Measurements from ENCODE around the gene SV2B. TPM values are rescaled to one million over a fixed set of nuclear protein-coding genes. Genes with fewer than 3 reads are reported as not detected.

Gene SV2B
- total and polyA plus RNA-seq, 9 of the 15 experiments (the other 6 are each of a cell fraction or from before 2014, with no cell fraction given), result 0.01 to 0.25 (median 0.11) TPM

DNA sequence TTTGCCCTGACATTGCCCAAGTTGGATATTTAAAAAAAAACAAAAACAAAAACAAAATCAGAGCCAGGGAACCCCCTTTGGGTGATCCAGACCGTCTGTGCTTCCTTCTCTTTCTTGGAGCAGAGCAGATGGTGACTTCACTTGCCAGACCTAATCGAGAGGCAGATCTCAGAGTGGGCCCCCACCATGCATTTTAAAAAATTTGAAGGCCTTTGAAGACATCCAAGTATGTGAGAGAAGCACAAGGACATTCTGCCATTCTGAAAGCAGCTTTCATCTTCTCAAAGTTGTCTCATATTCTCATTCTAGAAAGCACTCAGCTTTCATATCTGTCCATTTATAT lies 93.3 kb downstream of the SV2B start (continued):
- no peak for TF ChIP-seq GATA2 (CRISPR knock-in tag; IDR thresholded peaks at IDR 0.05)

DNA sequence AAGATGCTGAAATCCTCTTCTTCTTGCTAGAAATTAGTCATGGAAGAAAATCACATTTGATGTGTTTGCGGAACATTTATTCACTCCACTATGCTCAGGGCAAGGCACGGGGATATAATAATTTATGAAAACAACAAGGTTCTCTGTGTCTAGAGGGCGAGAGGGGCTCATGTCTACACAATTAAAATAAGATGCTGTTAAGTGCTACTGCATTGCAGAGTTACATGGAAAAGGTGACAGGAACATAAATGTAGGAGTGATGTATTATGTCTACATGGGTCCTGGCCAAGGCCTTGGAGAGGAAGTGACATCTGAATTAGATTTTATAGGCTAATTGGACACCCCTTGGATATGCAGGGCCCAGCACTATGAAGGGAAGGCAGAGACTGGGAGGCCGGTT lies 96.1 kb downstream of the SV2B start:
- ChIA-PET CTCF (ENCODE audit: low intra/inter-chr PET ratio) (no interaction called here), POLR2A (no interaction called here)
- Histone ChIP-seq H3K4me2 (ENCODE audit: insufficient read depth, low read length) (no peak overlapping the region), H3K9ac (ENCODE audit: insufficient read depth in 1 of 2, low read depth in 2 of 2, low read length in 2 of 2) (no peak overlapping the region), H3K9me3 (replicated peaks; ENCODE audit: control insufficient read depth, insufficient read depth, low read depth, low read length) (no peaks in the 10 kb centered on the region), H3K27me3 (ENCODE audit: control insufficient read depth in 2 of 2, insufficient read depth in 2 of 2, low read length in 2 of 2) (peaks cover 0 to 34% of the 10 kb centered on the region in 2 experiments; a peak in 2 of 5 replicates), H3K9me1 (ENCODE audit: control insufficient read depth, insufficient read depth, low read length) (no peaks in the 10 kb centered on the region), H3K27ac (ENCODE audit: extremely low read depth, low read depth, low read length) (no peak overlapping the region), H3K4me1 (replicated peaks in 1 of 2; ENCODE audit: control insufficient read depth in 2 of 2, insufficient read depth in 2 of 2, low read length in 2 of 2) (no peaks in the 10 kb centered on the region), H4K20me1 (replicated peaks; ENCODE audit: control insufficient read depth, insufficient read depth, low read length) (no peaks in the 10 kb centered on the region), H3K79me2 (ENCODE audit: control insufficient read depth, insufficient read depth, low read length) (no peaks in the 10 kb centered on the region), H2AFZ (ENCODE audit: low read depth, low read length) (no peak overlapping the region), H3K36me3 (ENCODE audit: control insufficient read depth, insufficient read depth, low read length) (no peaks in the 10 kb centered on the region), H3K4me3 (no peak overlapping the region)
- WGBS (ENCODE audit: insufficient coverage, low coverage, missing lambda C conversion rate), result 9% methylated on average over 4 of the region's 4 CpGs
- intact Hi-C loops (cut with micrococcal nuclease), result no loop called here
- in situ Hi-C loops (cut with MboI), result no loop called here
- FAIRE-seq (no peak), ATAC-seq (no peak), DNase-seq (ENCODE audit: extremely low read depth in 1 of 4, low spot score in 3 of 4) (no peak)
- no peak for TF ChIP-seq POLR2H (tag; IDR thresholded peaks at IDR 0.05; ENCODE audit: low read depth)
- no peak for TF ChIP-seq NFATC3 (IDR thresholded peaks at IDR 0.05)
- no peak for TF ChIP-seq RBM39 (optimal IDR thresholded peaks at IDR 0.05; ENCODE audit: low read depth, low read length)
- BruUV-seq (replicated peaks), result no TSS peak

DNA sequence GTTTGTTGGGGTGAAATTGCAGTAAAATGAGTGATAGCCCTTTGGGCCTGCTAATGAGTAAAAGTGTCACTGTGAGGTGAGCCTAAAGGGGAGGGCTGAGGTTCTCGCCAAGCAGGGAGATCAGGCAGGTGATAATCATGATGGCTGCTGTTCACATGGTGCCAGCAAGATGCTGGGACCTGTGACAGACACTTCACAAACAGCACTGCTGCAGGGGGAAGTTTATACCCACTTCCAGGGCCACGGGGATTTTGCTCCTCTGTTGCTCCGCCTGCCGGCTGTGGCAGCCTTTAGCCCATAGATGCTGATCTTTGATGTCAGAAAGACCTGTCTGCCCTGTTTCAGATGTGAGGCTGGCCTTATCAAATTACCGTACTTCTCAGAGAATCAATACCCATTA lies 96.7 kb downstream of the SV2B start:
- no peak overlapping the region for H3K4me3 ChIP-seq
- H3K79me2 ChIP-seq (ENCODE audit: control insufficient read depth, insufficient read depth, low read length), result no peaks in the 10 kb centered on the region
- H3K4me1 ChIP-seq (replicated peaks in 1 of 2; ENCODE audit: control insufficient read depth in 2 of 2, insufficient read depth in 2 of 2, low read length in 2 of 2), result no peaks in the 10 kb centered on the region
- H4K20me1 ChIP-seq (replicated peaks; ENCODE audit: control insufficient read depth, insufficient read depth, low read length), result no peaks in the 10 kb centered on the region
- H2AFZ ChIP-seq (ENCODE audit: low read depth, low read length), result no peak overlapping the region
- POLR2A ChIA-PET, result no interaction called here
- ATAC-seq (no peak), DNase-seq (ENCODE audit: extremely low read depth in 1 of 4, low spot score in 3 of 4) (no peak), FAIRE-seq (no peak)
- intact Hi-C loops (cut with micrococcal nuclease) (no loop called here), in situ Hi-C loops (cut with MboI) (no loop called here)
- WGBS (ENCODE audit: insufficient coverage, low coverage, missing lambda C conversion rate), result 3% methylated on average over 5 of the region's 5 CpGs
- no peaks in the 10 kb centered on the region for H3K36me3 ChIP-seq (ENCODE audit: control insufficient read depth, insufficient read depth, low read length)
- no TSS peak for BruUV-seq (replicated peaks)
- peaks cover 0 to 34% of the 10 kb centered on the region in 2 experiments; a peak in 2 of 5 replicates for H3K27me3 ChIP-seq (ENCODE audit: control insufficient read depth in 2 of 2, insufficient read depth in 2 of 2, low read length in 2 of 2)
- H3K27ac ChIP-seq (ENCODE audit: extremely low read depth, low read depth, low read length), result no peak overlapping the region
- H3K4me2 ChIP-seq (ENCODE audit: insufficient read depth, low read length), result no peak overlapping the region
- no peaks in the 10 kb centered on the region for H3K9me3 ChIP-seq (replicated peaks; ENCODE audit: control insufficient read depth, insufficient read depth, low read depth, low read length)
- H3K9ac ChIP-seq (ENCODE audit: insufficient read depth in 1 of 2, low read depth in 2 of 2, low read length in 2 of 2), result no peak overlapping the region
- H3K9me1 ChIP-seq (ENCODE audit: control insufficient read depth, insufficient read depth, low read length), result no peaks in the 10 kb centered on the region
- CTCF ChIA-PET (ENCODE audit: low intra/inter-chr PET ratio), result no interaction called here
- TF ChIP-seq STAT5B (CRISPR knock-in tag; IDR thresholded peaks at IDR 0.05) (no peak), U2AF2 (optimal IDR thresholded peaks at IDR 0.05; ENCODE audit: low read depth, low read length) (no peak), FOS (IDR thresholded peaks at IDR 0.05; ENCODE audit: extremely low read depth, insufficient read length) (no peak), HNRNPLL (IDR thresholded peaks at IDR 0.05; ENCODE audit: low read depth, low read length, poor library complexity, severe bottlenecking) (no peak), NONO (IDR thresholded peaks at IDR 0.05; ENCODE audit: low read depth in 2 of 2, low read length in 1 of 2) (no peak), ZNF766 (CRISPR knock-in tag; conservative IDR thresholded peaks at IDR 0.05) (no peak), SMARCE1 (IDR thresholded peaks at IDR 0.05) (no peak), SETDB1 (IDR thresholded peaks at IDR 0.05; ENCODE audit: low read length) (no peak), ILF3 (IDR thresholded peaks at IDR 0.05; ENCODE audit: borderline replicate concordance) (no peak)
- TF ChIP-seq, protein P1, sequence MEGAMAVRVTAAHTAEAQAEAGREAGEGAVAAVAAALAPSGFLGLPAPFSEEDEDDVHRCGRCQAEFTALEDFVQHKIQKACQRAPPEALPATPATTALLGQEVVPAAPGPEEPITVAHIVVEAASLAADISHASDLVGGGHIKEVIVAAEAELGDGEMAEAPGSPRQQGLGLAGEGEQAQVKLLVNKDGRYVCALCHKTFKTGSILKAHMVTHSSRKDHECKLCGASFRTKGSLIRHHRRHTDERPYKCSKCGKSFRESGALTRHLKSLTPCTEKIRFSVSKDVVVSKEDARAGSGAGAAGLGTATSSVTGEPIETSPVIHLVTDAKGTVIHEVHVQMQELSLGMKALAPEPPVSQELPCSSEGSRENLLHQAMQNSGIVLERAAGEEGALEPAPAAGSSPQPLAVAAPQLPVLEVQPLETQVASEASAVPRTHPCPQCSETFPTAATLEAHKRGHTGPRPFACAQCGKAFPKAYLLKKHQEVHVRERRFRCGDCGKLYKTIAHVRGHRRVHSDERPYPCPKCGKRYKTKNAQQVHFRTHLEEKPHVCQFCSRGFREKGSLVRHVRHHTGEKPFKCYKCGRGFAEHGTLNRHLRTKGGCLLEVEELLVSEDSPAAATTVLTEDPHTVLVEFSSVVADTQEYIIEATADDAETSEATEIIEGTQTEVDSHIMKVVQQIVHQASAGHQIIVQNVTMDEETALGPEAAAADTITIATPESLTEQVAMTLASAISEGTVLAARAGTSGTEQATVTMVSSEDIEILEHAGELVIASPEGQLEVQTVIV (CRISPR knock-in tag; IDR thresholded peaks at IDR 0.05; ENCODE audit: borderline replicate concordance), result no peak

Measured in K562 (cell line).